K562 (cell line): ENCODE results near the gene SKIDA1. TPM values are rescaled to one million over a fixed set of nuclear protein-coding genes. Genes with fewer than 3 reads are reported as not detected.

Experiments used
- DPF2 ChIP-seq: fragments of 450-650 bp; IDR thresholded peaks from 2 replicates; pipeline ENCODE4 v1.6.1; 2016
- ESRRA ChIP-seq: fragments of 450-650 bp; IDR thresholded peaks from 2 replicates; pipeline ENCODE4 v1.6.1; 2014; ENCODE audit warnings: low read depth, mild to moderate bottlenecking, moderate library complexity, borderline replicate concordance
- EWSR1 ChIP-seq: fragments of 450-650 bp; IDR thresholded peaks from 2 replicates; pipeline ENCODE4 v1.6.1; 2018; ENCODE audit warnings: borderline replicate concordance, mild to moderate bottlenecking, low read depth, moderate library complexity; ENCODE audit not compliant: partially characterized antibody
- GABPA ChIP-seq: fragments of 200-800 bp; sonication (Bioruptor generic); conservative IDR thresholded peaks from 2 replicates; pipeline ENCODE4 v1.6.1; 2016; ENCODE audit warnings: low read depth, missing genetic modification characterization, missing compliant biosample characterization
- MTA2 ChIP-seq: fragments of 450-650 bp; IDR thresholded peaks from 2 replicates; pipeline ENCODE4 v1.6.1; 2016; ENCODE audit warnings: low read depth
- MTF1 ChIP-seq: fragments of 250-450 bp; sonication (Bioruptor Pico); IDR thresholded peaks from 2 replicates; pipeline ENCODE4 v1.9.0; 2021; ENCODE audit warnings: moderate library complexity, mild to moderate bottlenecking, inconsistent platforms, borderline replicate concordance
- MYC ChIP-seq, 2 experiments: fragments of 250-450 bp in 1 of 2; sonication (Bioruptor Pico) in 1 of 2; IDR thresholded peaks; 2 replicates each; pipeline versions ENCODE4 v1.5.1 to v1.6.1; 2012 to 2021; ENCODE audit warnings: low read depth in 2 of 2, borderline replicate concordance in 1 of 2, improper control_type of control experiment in 1 of 2, low read length in 1 of 2, mild to moderate bottlenecking in 1 of 2, moderate library complexity in 1 of 2
- NFATC3 ChIP-seq: fragments of 450-650 bp; IDR thresholded peaks from 2 replicates; pipeline ENCODE4 v1.6.1; 2017; ENCODE audit warnings: mild to moderate bottlenecking
- SIN3B ChIP-seq: fragments of 450-650 bp; IDR thresholded peaks from 2 replicates; pipeline ENCODE4 v1.6.1; 2017; ENCODE audit warnings: low read depth, mild to moderate bottlenecking, moderate library complexity
- SMARCA5 ChIP-seq: fragments of 450-650 bp; IDR thresholded peaks from 2 replicates; pipeline ENCODE4 v1.6.1; 2016
- SREBF2 ChIP-seq: sonication (generic); formaldehyde crosslinking; IDR thresholded peaks from 2 replicates; pipeline ENCODE4 v1.4.0; 2020; ENCODE audit warnings: mild to moderate bottlenecking, missing genetic modification reagents
- TBL1XR1 ChIP-seq, 2 experiments: IDR thresholded peaks; 2 replicates each; pipeline ENCODE4 v1.6.1; 2012; ENCODE audit warnings: improper control_type of control experiment in 2 of 2, low read length in 2 of 2, mild to moderate bottlenecking in 1 of 2
- ZNF197 ChIP-seq: fragments of 200-800 bp; sonication (Bioruptor generic); IDR thresholded peaks from 2 replicates; pipeline ENCODE4 v1.6.1; 2016; ENCODE audit warnings: low read depth, missing genetic modification characterization, missing compliant biosample characterization
- polyA plus RNA-seq, 8 experiments: library from polyadenylated mRNA; depleted of rRNA in 4 of 8; stranded (reverse) in 5 of 8; unstranded in 3 of 8; fragments of >200 nt; fragmentation: Nextera tagmentation in 2 of 8; fragmentation: Illumina TruSeq in 1 of 8; extraction: Ambion mirVana in 2 of 8; extraction: Trizol in 1 of 8; gene quantifications; 2 replicates each; pipeline versions ENCODE4 v1.2.1 to v1.2.3, GENCODE V29; 2011 to 2014; ENCODE audit warnings: inconsistent platforms in 1 of 8, missing spikeins in 1 of 8
- total RNA-seq, 7 experiments: library from RNA; depleted of rRNA in 6 of 7; stranded (reverse); fragments of >200 nt in 6 of 7; fragmentation: Illumina TruSeq in 2 of 7; extraction: Trizol in 2 of 7; gene quantifications; 2 replicates each; pipeline versions ENCODE4 v1.2.1 to v1.2.3, GENCODE V29; 2011 to 2021; ENCODE audit warnings: low replicate concordance in 1 of 7
- TF ChIP-seq, protein P1 (sequence below), 2 experiments: fragments of 450-650 bp in 1 of 2; sonication (generic) in 1 of 2; formaldehyde crosslinking in 1 of 2; IDR thresholded peaks; 2 replicates each; pipeline versions ENCODE4 v1.7.1 to v1.9.0; 2016 to 2022; ENCODE audit warnings: inconsistent platforms in 1 of 2, mild to moderate bottlenecking in 1 of 2, missing genetic modification reagents in 1 of 2
- TF ChIP-seq, protein P2 (sequence below): fragments of 250-450 bp; sonication (Bioruptor Pico); IDR thresholded peaks from 2 replicates; pipeline ENCODE4 v1.5.1; 2021; ENCODE audit warnings: mild to moderate bottlenecking
- TF ChIP-seq, protein P3 (sequence below): sonication (generic); formaldehyde crosslinking; IDR thresholded peaks from 2 replicates; pipeline ENCODE4 v1.8.1; 2023; ENCODE audit warnings: mild to moderate bottlenecking, missing genetic modification reagents, moderate library complexity

The SKIDA1 gene
- total and polyA plus RNA-seq, 9 of the 15 experiments (the other 6 are each of a cell fraction or from before 2014, with no cell fraction given) = 0.05 to 1.1 (median 0.42) TPM

DNA sequence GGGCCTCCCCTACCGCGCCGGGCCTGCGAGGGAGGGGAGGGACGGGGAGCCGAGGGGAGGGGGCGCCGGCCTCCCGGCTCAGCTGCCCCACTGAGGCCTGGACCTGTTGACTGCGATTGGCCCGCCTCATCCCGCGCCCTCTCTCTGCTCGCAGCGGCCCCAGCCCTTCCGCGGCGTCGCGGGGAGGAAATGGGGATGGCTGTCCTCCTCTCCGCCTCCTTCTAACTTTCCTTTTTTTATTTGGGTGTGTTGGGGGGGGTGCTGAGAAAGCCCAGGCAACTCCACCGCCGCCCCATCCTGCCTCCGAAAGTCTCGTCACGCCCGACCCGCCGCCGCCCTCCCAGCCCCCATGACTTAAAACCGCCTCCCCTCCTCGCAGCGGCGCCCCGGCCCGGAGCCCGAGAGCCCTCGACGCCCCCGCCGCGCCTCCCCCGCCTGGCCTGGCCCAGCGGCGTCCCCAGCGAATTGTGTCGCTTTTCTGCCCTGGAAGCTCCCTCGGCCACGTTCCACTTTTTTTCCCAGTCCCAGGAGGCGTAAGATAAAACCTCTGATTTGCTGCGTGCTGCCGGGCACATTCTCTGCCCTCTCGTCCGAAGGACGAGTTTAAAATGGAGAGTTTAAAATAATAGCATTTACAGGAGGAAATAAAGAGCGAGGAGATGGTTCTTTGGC is 842 bp upstream of the SKIDA1 start (continued):
- TF ChIP-seq, protein P1, sequence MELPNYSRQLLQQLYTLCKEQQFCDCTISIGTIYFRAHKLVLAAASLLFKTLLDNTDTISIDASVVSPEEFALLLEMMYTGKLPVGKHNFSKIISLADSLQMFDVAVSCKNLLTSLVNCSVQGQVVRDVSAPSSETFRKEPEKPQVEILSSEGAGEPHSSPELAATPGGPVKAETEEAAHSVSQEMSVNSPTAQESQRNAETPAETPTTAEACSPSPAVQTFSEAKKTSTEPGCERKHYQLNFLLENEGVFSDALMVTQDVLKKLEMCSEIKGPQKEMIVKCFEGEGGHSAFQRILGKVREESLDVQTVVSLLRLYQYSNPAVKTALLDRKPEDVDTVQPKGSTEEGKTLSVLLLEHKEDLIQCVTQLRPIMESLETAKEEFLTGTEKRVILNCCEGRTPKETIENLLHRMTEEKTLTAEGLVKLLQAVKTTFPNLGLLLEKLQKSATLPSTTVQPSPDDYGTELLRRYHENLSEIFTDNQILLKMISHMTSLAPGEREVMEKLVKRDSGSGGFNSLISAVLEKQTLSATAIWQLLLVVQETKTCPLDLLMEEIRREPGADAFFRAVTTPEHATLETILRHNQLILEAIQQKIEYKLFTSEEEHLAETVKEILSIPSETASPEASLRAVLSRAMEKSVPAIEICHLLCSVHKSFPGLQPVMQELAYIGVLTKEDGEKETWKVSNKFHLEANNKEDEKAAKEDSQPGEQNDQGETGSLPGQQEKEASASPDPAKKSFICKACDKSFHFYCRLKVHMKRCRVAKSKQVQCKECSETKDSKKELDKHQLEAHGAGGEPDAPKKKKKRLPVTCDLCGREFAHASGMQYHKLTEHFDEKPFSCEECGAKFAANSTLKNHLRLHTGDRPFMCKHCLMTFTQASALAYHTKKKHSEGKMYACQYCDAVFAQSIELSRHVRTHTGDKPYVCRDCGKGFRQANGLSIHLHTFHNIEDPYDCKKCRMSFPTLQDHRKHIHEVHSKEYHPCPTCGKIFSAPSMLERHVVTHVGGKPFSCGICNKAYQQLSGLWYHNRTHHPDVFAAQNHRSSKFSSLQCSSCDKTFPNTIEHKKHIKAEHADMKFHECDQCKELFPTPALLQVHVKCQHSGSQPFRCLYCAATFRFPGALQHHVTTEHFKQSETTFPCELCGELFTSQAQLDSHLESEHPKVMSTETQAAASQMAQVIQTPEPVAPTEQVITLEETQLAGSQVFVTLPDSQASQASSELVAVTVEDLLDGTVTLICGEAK (IDR thresholded peaks at IDR 0.05) = peak; percentile 14; the same call in 1 of the 2 replicates
- TF ChIP-seq, protein P1 (CRISPR knock-in tag; IDR thresholded peaks at IDR 0.05) = no peak
- TF ChIP-seq EWSR1 (no peak), ZNF197 (CRISPR knock-in tag) (0 out of 2 replicates have a peak, but pooled peaks have one; percentile 18), TBL1XR1 (IDR thresholded peaks at IDR 0.05; ENCODE audit: low read length in 2 of 2) (no peak), GABPA (tag) (peak; percentile 55), SIN3B (no peak), NFATC3 (no peak), SREBF2 (CRISPR knock-in tag) (no peak), SMARCA5 (no peak), DPF2 (no peak), MTF1 (CRISPR knock-in tag) (no peak), ESRRA (no peak), MTA2 (no peak), MYC (IDR thresholded peaks at IDR 0.05; ENCODE audit: low read depth, low read length) (peak; percentile 53; the same call in 1 of the 2 replicates), MYC (CRISPR knock-in tag; IDR thresholded peaks at IDR 0.05; ENCODE audit: borderline replicate concordance, low read depth) (no peak)
- TF ChIP-seq, protein P2, sequence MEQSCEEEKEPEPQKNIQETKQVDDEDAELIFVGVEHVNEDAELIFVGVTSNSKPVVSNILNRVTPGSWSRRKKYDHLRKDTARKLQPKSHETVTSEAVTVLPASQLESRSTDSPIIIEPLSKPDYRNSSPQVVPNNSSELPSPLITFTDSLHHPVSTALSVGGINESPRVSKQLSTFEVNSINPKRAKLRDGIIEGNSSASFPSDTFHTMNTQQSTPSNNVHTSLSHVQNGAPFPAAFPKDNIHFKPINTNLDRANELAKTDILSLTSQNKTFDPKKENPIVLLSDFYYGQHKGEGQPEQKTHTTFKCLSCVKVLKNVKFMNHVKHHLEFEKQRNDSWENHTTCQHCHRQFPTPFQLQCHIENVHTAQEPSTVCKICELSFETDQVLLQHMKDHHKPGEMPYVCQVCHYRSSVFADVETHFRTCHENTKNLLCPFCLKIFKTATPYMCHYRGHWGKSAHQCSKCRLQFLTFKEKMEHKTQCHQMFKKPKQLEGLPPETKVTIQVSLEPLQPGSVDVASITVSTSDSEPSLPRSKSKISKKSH (CRISPR knock-in tag) = no peak
- TF ChIP-seq, protein P3, sequence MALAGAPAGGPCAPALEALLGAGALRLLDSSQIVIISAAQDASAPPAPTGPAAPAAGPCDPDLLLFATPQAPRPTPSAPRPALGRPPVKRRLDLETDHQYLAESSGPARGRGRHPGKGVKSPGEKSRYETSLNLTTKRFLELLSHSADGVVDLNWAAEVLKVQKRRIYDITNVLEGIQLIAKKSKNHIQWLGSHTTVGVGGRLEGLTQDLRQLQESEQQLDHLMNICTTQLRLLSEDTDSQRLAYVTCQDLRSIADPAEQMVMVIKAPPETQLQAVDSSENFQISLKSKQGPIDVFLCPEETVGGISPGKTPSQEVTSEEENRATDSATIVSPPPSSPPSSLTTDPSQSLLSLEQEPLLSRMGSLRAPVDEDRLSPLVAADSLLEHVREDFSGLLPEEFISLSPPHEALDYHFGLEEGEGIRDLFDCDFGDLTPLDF = peak; percentile 0; the same call in 1 of the 2 replicates
